H1 (cell line): Measurements from ENCODE around the gene CDC42EP3. TPM values are rescaled to one million over a fixed set of nuclear protein-coding genes. Genes with fewer than 3 reads are reported as not detected.

Source experiments
- CTCF ChIA-PET: fragments of 300-600 bp; sonication (Branson Sonifier 250); formaldehyde crosslinking; loops from one replicate; lab custom pipeline; 2021; ENCODE audit not compliant: partially characterized antibody; lab: Charles Lee
- POLR2A ChIA-PET: fragments of 300-600 bp; sonication (Branson Sonifier 250); formaldehyde crosslinking; loops from one replicate; lab custom pipeline; 2021; ENCODE audit warnings: inconsistent platforms; ENCODE audit not compliant: partially characterized antibody; lab: Charles Lee
- DNase-seq, 2 experiments: peaks; one replicate each; pipeline versions ENCODE4 v3.0.0 to v3.0.0-alpha.2; 2010 to 2022; ENCODE audit warnings: low spot score in 2 of 2, low read depth in 1 of 2, mixed read lengths in 1 of 2
- FAIRE-seq: peaks from 2 replicates; lab custom pipeline; 2011; peaks lifted over from hg19 to GRCh38; lab: Jason Lieb, UNC
- H2AFZ ChIP-seq: 2 replicates; pipeline ENCODE4 v1.8.1; 2012; ENCODE audit warnings: low read length, inconsistent platforms
- H2AK5ac ChIP-seq: 2 replicates; pipeline ENCODE4 v1.6.1; 2013; ENCODE audit warnings: low read depth, low read length
- H2BK120ac ChIP-seq: replicated peaks from 2 replicates; pipeline ENCODE3; 2013; ENCODE audit warnings: low read depth, low read length, inconsistent platforms
- H2BK12ac ChIP-seq: 2 replicates; pipeline ENCODE4 v1.6.1; 2013; ENCODE audit warnings: low read depth, low read length
- H2BK15ac ChIP-seq: 2 replicates; pipeline ENCODE4 v1.6.1; 2013; ENCODE audit warnings: low read length
- H2BK20ac ChIP-seq: 2 replicates; pipeline ENCODE4 v1.6.1; 2013; ENCODE audit warnings: low read length
- H2BK5ac ChIP-seq: 2 replicates; pipeline ENCODE4 v1.6.1; 2013; ENCODE audit warnings: low read depth, low read length
- H3K14ac ChIP-seq: 2 replicates; pipeline ENCODE4 v1.6.1; 2013; ENCODE audit warnings: inconsistent platforms; ENCODE audit not compliant: insufficient read length
- H3K18ac ChIP-seq: 2 replicates; pipeline ENCODE4 v1.6.1; 2013; ENCODE audit warnings: low read length; ENCODE audit errors: extremely low read depth
- H3K23ac ChIP-seq: 2 replicates; pipeline ENCODE4 v1.6.1; 2013; ENCODE audit warnings: inconsistent platforms; ENCODE audit not compliant: insufficient read length
- H3K23me2 ChIP-seq: 2 replicates; pipeline ENCODE4 v1.6.1; 2013; ENCODE audit warnings: low read depth, low read length
- H3K27ac ChIP-seq: 2 replicates; pipeline ENCODE4 v1.6.1; 2011; ENCODE audit warnings: low read depth, low read length, inconsistent platforms
- H3K27me3 ChIP-seq, 4 experiments: replicated peaks in 1 of 4; 1 replicate in 1 of 4; 2 replicates in 3 of 4; pipeline versions ENCODE4 v1.6.1 to v1.8.1; 2011 to 2013; ENCODE audit warnings: low read length in 3 of 4, mild to moderate bottlenecking in 3 of 4, inconsistent platforms in 2 of 4, mixed read lengths in 2 of 4, moderate library complexity in 1 of 4; ENCODE audit not compliant: control insufficient read depth in 3 of 4, insufficient read depth in 3 of 4; ENCODE audit errors: extremely low read depth in 1 of 4
- H3K36me3 ChIP-seq, 4 experiments: 2 replicates each; pipeline versions ENCODE4 v1.6.1 to v1.8.1; 2011 to 2013; ENCODE audit warnings: mild to moderate bottlenecking in 4 of 4, low read length in 3 of 4, moderate library complexity in 2 of 4, control low read depth in 1 of 4, inconsistent platforms in 1 of 4; ENCODE audit not compliant: insufficient read depth in 4 of 4, control insufficient read depth in 2 of 4
- H3K4ac ChIP-seq: replicated peaks from 2 replicates; pipeline ENCODE3; 2013; ENCODE audit warnings: low read length, low read depth, mixed read lengths, inconsistent platforms; ENCODE audit not compliant: insufficient read length
- H3K4me1 ChIP-seq, 4 experiments: replicated peaks in 1 of 4; 1 replicate in 1 of 4; 2 replicates in 3 of 4; pipeline versions ENCODE4 v1.6.1 to v1.8.1; 2011 to 2013; ENCODE audit warnings: low read length in 3 of 4, inconsistent platforms in 2 of 4, mixed read lengths in 1 of 4; ENCODE audit not compliant: insufficient read depth in 4 of 4, control insufficient read depth in 3 of 4
- H3K4me2 ChIP-seq, 2 experiments: 2 replicates each; pipeline versions ENCODE4 v1.6.1 to v1.8.1; 2011 to 2013; ENCODE audit warnings: low read depth in 2 of 2, low read length in 2 of 2, control low read depth in 1 of 2, inconsistent platforms in 1 of 2, mild to moderate bottlenecking in 1 of 2; ENCODE audit not compliant: insufficient read depth in 1 of 2
- H3K4me3 ChIP-seq, 4 experiments: fragments of 200-600, 300-600 bp in 1 of 4; sonication (generic), shearing (Covaris generic), sonication (Bioruptor Twin) in 1 of 4; 2 replicates each; pipeline versions ENCODE4 v1.5.1 to v1.8.1; 2011 to 2016; ENCODE audit warnings: low read length in 4 of 4, low read depth in 3 of 4, control low read depth in 2 of 4, inconsistent platforms in 2 of 4, mild to moderate bottlenecking in 2 of 4, mixed read lengths in 1 of 4, moderate library complexity in 1 of 4; ENCODE audit not compliant: insufficient read depth in 2 of 4; ENCODE audit errors: extremely low read depth in 1 of 4
- H3K56ac ChIP-seq: replicated peaks from 2 replicates; pipeline ENCODE3; 2013; ENCODE audit warnings: low read depth, mild to moderate bottlenecking, mixed read lengths, low read length, inconsistent platforms; ENCODE audit not compliant: insufficient read length
- H3K79me1 ChIP-seq: 2 replicates; pipeline ENCODE4 v1.6.1; 2013; ENCODE audit warnings: low read depth, low read length, control low read depth
- H3K79me2 ChIP-seq, 2 experiments: 2 replicates each; pipeline versions ENCODE4 v1.6.1 to v1.8.1; 2012 to 2013; ENCODE audit warnings: low read length in 2 of 2, mild to moderate bottlenecking in 2 of 2, inconsistent platforms in 1 of 2; ENCODE audit not compliant: insufficient read depth in 2 of 2, control insufficient read depth in 1 of 2
- H3K9ac ChIP-seq, 4 experiments: replicated peaks in 1 of 4; 1 replicate in 1 of 4; 2 replicates in 3 of 4; pipeline versions ENCODE4 v1.6.1 to v1.8.1; 2011 to 2013; ENCODE audit warnings: low read depth in 3 of 4, low read length in 3 of 4, control low read depth in 2 of 4, mild to moderate bottlenecking in 2 of 4, moderate library complexity in 2 of 4, inconsistent platforms in 1 of 4; ENCODE audit errors: extremely low read depth in 1 of 4
- H3K9me3 ChIP-seq, 2 experiments: 2 replicates each; pipeline versions ENCODE4 v1.6.1 to v1.8.1; 2012 to 2013; ENCODE audit warnings: mild to moderate bottlenecking in 2 of 2, moderate library complexity in 2 of 2, control low read depth in 1 of 2, inconsistent platforms in 1 of 2, low read depth in 1 of 2, low read length in 1 of 2, mixed read lengths in 1 of 2; ENCODE audit not compliant: insufficient read depth in 2 of 2
- H4K20me1 ChIP-seq, 2 experiments: replicated peaks in 1 of 2; 2 replicates each; pipeline versions ENCODE3 to v1.8.1; 2011 to 2013; ENCODE audit warnings: inconsistent platforms in 2 of 2, low read length in 2 of 2, mild to moderate bottlenecking in 1 of 2; ENCODE audit not compliant: insufficient read depth in 2 of 2, control insufficient read depth in 1 of 2
- H4K5ac ChIP-seq: 2 replicates; pipeline ENCODE4 v1.6.1; 2013; ENCODE audit warnings: low read length, low read depth, mixed read lengths, inconsistent platforms; ENCODE audit not compliant: insufficient read length
- H4K8ac ChIP-seq: 2 replicates; pipeline ENCODE4 v1.8.0; 2013; ENCODE audit warnings: mild to moderate bottlenecking, moderate library complexity, low read length, inconsistent platforms; ENCODE audit not compliant: insufficient read depth; ENCODE audit errors: extremely low read depth
- H4K91ac ChIP-seq: replicated peaks from 2 replicates; pipeline ENCODE3; 2013; ENCODE audit warnings: low read length, mixed read lengths, inconsistent platforms; ENCODE audit not compliant: insufficient read length
- CTBP2 ChIP-seq: IDR thresholded peaks from 2 replicates; pipeline ENCODE4 v1.7.0; 2011; ENCODE audit warnings: borderline replicate concordance, mild to moderate bottlenecking, moderate library complexity, mixed read lengths, low read length; ENCODE audit not compliant: insufficient read depth, insufficient read length
- WGBS, 2 experiments: shearing (Covaris generic) in 1 of 2; methylation state at CpG; one replicate each; pipeline versions ENCODE4 v1.1.6 to v1.1.7; 2013 to 2015; ENCODE audit warnings: low lambda C conversion rate in 2 of 2, mixed read lengths in 2 of 2, inconsistent platforms in 1 of 2, low coverage in 1 of 2, missing lambda C conversion rate in 1 of 2; ENCODE audit not compliant: insufficient replicate concordance in 2 of 2, insufficient coverage in 1 of 2, insufficient read length in 1 of 2; ENCODE audit errors: extremely low coverage in 1 of 2, missing lambda C conversion rate in 1 of 2; 5-methylcytosine and 5-hydroxymethylcytosine counted together
- polyA plus RNA-seq, 7 experiments: library from polyadenylated mRNA; depleted of rRNA in 3 of 7; stranded (reverse) in 5 of 7; unstranded in 2 of 7; fragments of >200 nt in 5 of 7; fragments of 200-250 nt in 2 of 7; gene quantifications; 1 replicate in 5 of 7; 2 replicates in 1 of 7; 4 replicates in 1 of 7; pipeline versions ENCODE4 v1.2.1 to v1.2.3, GENCODE V29; 2011 to 2013; ENCODE audit warnings: missing spikeins in 2 of 7, mixed read lengths in 2 of 7
- total RNA-seq: library from RNA; stranded (reverse); fragmentation: NEBNext Ultra II Directional; extraction: Animal tissue kit (Norgen Biotek cat#: 25700); gene quantifications from 2 replicates; pipeline ENCODE4 v1.2.1, GENCODE V29; 2021

Gene CDC42EP3
- total and polyA plus RNA-seq, 2 of the 8 experiments (the other 6 are each of a cell fraction or from before 2014, with no cell fraction given): 18.4 to 24.7 TPM

GRCh38 chr2:37621199-37621598 lies 50.2 kb downstream of the CDC42EP3 start:
- no peak overlapping the region for H3K56ac ChIP-seq
- H2BK120ac ChIP-seq: no peak overlapping the region
- H3K4ac ChIP-seq: no peak overlapping the region
- H4K8ac ChIP-seq: no peak overlapping the region
- ChIA-PET POLR2A (no interaction called here), CTCF (interaction anchor here (1.1 to 2.1 kb wide), 2 partner anchors 39 to 75 kb away, joined by 3 to 6 read pairs; no protein-coding TSS in a partner anchor)
- H3K79me2 ChIP-seq: no peaks in the 10 kb centered on the region
- no peak overlapping the region for H2AK5ac ChIP-seq
- 90% methylated on average over 1 of the region's 1 CpG; no CpG with 5 or more reads in 1 of the 2 experiments for WGBS, 2 experiments
- H4K91ac ChIP-seq: no peak overlapping the region
- peaks cover 0 to 2% (median 0%) of the 10 kb centered on the region in 4 experiments; a peak in 1 of 7 replicates for H3K4me1 ChIP-seq
- H3K9ac ChIP-seq: no peak overlapping the region
- no peak overlapping the region for H3K14ac ChIP-seq
- DNase-seq (no peak), FAIRE-seq (no peak)
- H3K27me3 ChIP-seq: no peaks in the 10 kb centered on the region; a peak in 1 of 7 replicates
- H2AFZ ChIP-seq: no peak overlapping the region
- no peak overlapping the region for H3K4me3 ChIP-seq
- H3K27ac ChIP-seq: no peak overlapping the region
- no peaks in the 10 kb centered on the region for H3K79me1 ChIP-seq
- no peaks in the 10 kb centered on the region for H4K20me1 ChIP-seq
- H4K5ac ChIP-seq: no peak overlapping the region
- no peak overlapping the region for H3K23ac ChIP-seq
- H3K36me3 ChIP-seq: no peaks in the 10 kb centered on the region
- no peaks in the 10 kb centered on the region for H3K23me2 ChIP-seq
- H2BK5ac ChIP-seq: no peak overlapping the region
- no peak overlapping the region for H2BK12ac ChIP-seq
- no peaks in the 10 kb centered on the region for H3K9me3 ChIP-seq
- H2BK15ac ChIP-seq: no peak overlapping the region
- no peak overlapping the region for H2BK20ac ChIP-seq
- H3K18ac ChIP-seq: no peak overlapping the region
- no peak overlapping the region for H3K4me2 ChIP-seq
- no peak for TF ChIP-seq CTBP2
